D721Med (cell line): ENCODE data around the gene GPR55.

Experiments used
- DNase-seq: peaks from one replicate; pipeline ENCODE4 v3.0.0; 2011; ENCODE audit warnings: low spot score; ENCODE audit not compliant: insufficient read length
- FAIRE-seq: peaks from 2 replicates; lab custom pipeline; 2011; peaks lifted over from hg19 to GRCh38; lab: Jason Lieb, UNC
- CTCF ChIP-seq: IDR thresholded peaks from 2 replicates; pipeline ENCODE4 v1.5.1; 2012; ENCODE audit warnings: mild to moderate bottlenecking, control low read depth; ENCODE audit not compliant: insufficient read depth; ENCODE audit errors: missing control alignments

The GPR55 gene

GRCh38 chr2:230934231-230935129 lies 9.4 kb upstream of the GPR55 start:
- no peak for DNase-seq

DNA sequence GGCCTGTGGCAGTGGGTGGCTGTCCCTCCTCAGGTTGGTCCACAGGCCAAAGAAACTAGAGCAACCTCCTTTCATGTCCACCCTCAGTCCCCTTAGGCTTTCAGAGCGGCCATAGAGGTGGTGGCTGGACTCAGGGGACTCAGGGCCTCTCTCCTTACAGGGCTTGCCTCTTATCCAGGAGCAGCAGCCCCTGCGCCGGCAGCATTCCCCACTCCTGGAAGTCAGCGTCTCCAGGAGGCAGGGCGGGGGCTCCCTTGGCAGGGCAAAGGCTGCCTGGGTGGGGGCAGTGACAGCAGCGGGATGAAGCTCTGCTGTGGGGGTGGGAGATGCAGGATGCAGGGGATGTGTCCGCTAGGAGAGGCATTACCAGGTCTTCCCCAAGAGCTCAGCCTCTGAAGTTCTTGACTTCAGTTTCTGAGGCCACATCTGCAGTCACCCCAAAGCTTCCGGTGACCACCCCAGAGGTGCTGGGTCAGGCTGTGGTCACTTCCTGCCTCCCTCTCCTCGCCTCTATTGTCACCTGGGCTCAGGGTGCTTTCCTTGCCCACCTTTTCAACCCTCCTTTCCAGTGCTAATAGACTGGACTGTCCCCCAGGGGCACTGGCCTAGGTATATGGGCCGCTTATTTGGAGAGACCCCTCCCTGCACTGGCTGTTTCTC lies 8.6 kb upstream of the GPR55 start:
- TF ChIP-seq CTCF, result no peak
- DNase-seq, result no peak
- no peak for FAIRE-seq

More at GRCh38 chr2:230934231-230935129, 9.4 kb upstream of the GPR55 start:
- no peak for FAIRE-seq
- TF ChIP-seq CTCF, result no peak

DNA sequence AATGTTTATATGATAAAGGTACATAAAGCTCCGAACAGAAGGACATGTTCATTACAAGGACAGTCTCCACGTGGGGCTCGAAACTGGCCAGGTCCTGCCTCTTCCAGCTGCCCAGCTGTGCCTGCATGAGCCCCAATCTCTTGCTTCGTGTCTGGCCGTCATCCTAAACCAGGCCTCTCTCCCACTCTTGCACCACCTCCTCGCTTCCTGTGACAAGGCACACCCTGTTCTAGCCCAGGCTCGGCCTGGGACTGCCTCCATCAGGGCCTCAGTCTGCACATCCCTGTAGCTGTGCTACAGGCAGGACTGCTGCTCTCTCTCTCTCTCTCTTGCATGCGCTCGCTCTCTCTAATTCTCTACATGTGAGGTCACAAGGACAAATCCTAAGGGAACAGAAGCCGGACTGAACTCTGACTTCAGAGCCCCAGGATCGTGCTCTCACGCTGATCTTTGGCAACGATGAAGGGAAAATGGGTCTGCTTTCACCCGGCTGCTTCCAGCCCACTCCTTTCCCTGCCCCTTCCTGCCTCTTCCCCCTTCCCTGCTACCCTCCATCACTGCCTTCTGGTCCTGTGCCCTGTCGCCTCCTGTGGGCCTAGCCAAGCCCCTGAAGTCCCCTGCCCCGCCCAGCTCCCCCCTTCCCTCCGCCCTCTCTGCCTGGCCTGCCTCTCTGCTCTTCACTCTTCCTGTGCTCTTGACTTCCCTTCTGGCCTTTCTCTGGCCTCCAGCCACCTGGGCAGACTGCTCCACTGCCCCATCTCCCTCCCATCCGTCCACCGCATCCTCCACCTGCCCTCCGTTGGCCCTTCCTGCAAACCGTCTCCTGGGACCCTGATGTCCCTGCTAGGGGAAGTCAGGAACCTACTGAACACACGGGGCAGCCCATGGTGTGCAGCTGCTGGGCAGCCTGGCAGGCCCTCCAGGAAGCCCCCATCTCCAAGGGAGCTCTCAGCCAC lies 7.8 kb upstream of the GPR55 start:
- FAIRE-seq (no peak), DNase-seq (no peak)

GRCh38 chr2:230931556-230932231 lies 6.7 kb upstream of the GPR55 start:
- TF ChIP-seq CTCF, result no peak
- no peak for DNase-seq
- no peak for FAIRE-seq

More for the DNA sequence above, 7.8 kb upstream of the GPR55 start:
- TF ChIP-seq CTCF, result no peak

- no peak for TF ChIP-seq CTCF
- no peak for FAIRE-seq
- no peak for DNase-seq
Measured at GRCh38 chr2:230930928-230931555, 6.0 kb upstream of the GPR55 start.

DNA sequence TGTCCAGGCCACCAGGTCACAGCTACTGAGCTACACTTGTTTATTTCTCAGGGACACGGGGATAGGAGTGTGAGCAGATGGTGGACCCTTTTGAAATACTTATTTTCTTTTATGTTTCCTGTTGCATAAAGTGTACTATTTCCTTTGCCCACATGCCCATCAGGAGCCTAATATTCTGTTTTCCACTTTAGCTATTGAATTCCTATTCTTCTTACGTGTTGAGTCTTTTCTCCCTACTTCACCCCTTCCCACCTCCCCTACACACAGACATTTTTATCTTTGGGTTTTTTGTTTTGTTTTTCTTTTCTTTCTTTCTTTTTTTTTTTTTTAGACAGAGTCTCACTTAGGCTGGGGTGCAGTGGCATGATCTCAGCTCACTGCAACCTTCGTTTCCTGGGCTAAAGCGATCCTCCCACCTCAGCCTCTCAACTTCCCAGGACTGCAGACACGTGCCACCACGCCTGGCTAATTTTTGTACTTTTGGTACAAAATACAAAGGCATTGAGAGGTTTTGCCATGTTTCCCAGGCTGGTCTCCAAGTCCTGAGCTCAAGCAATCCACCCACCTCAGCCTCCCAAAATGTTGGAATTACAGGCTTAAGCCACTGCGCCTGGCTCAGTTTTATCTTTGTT lies 5.2 kb upstream of the GPR55 start:
- DNase-seq, result no peak
- no peak for FAIRE-seq
- TF ChIP-seq CTCF, result no peak
